AG04450 (cell line): Measurements from ENCODE around the gene KRTAP2-3. TPM values are rescaled to one million over a fixed set of nuclear protein-coding genes. Genes with fewer than 3 reads are reported as not detected.

Experiments used
- CTCF ChIA-PET: fragments of 300-600, 350-600 bp; formaldehyde crosslinking; extraction: SDS; loops from one replicate; lab custom pipeline; 2022; ENCODE audit warnings: antibody characterized with exemption, inconsistent platforms; lab: Charles Lee
- POLR2A ChIA-PET: fragments of 350-600 bp; formaldehyde crosslinking; extraction: SDS; loops from one replicate; lab custom pipeline; 2021; ENCODE audit warnings: antibody characterized with exemption, inconsistent platforms; lab: Yijun Ruan, JAX
- DNase-seq: peaks from one replicate; pipeline ENCODE4 v3.0.0-alpha.2; 2011; ENCODE audit warnings: low read depth, low spot score
- H3K27ac ChIP-seq: one replicate; pipeline ENCODE4 v1.5.1; 2012; ENCODE audit warnings: low read depth, low read length, control low read depth
- H3K27me3 ChIP-seq: one replicate; pipeline ENCODE4 v1.6.0; 2012; ENCODE audit warnings: low read length; ENCODE audit not compliant: control insufficient read depth, insufficient read depth
- H3K4me3 ChIP-seq: 2 replicates; pipeline ENCODE4 v1.5.1; 2011; ENCODE audit warnings: mild to moderate bottlenecking, low read depth, low read length, control low read depth
- H3K9me3 ChIP-seq: 2 replicates; pipeline ENCODE4 v1.5.1; 2012; ENCODE audit warnings: low read length; ENCODE audit not compliant: control insufficient read depth, insufficient read depth
- polyA plus RNA-seq: library from polyadenylated mRNA; depleted of rRNA; stranded (reverse); fragments of >200 nt; gene quantifications from 2 replicates; pipeline ENCODE4 v1.2.3, GENCODE V29; 2011
- TF ChIP-seq, protein P1 (sequence below): IDR thresholded peaks from 2 replicates; pipeline ENCODE4 v1.5.1; 2011; ENCODE audit warnings: low read depth, low read length, control low read depth, inconsistent platforms

KRTAP2-3 gene
- polyA plus RNA-seq, 1 experiment, result 1.3 TPM

GRCh38 chr17:41016578-41017215, 43.2 kb downstream of the KRTAP2-3 start:
- TF ChIP-seq, protein P1, sequence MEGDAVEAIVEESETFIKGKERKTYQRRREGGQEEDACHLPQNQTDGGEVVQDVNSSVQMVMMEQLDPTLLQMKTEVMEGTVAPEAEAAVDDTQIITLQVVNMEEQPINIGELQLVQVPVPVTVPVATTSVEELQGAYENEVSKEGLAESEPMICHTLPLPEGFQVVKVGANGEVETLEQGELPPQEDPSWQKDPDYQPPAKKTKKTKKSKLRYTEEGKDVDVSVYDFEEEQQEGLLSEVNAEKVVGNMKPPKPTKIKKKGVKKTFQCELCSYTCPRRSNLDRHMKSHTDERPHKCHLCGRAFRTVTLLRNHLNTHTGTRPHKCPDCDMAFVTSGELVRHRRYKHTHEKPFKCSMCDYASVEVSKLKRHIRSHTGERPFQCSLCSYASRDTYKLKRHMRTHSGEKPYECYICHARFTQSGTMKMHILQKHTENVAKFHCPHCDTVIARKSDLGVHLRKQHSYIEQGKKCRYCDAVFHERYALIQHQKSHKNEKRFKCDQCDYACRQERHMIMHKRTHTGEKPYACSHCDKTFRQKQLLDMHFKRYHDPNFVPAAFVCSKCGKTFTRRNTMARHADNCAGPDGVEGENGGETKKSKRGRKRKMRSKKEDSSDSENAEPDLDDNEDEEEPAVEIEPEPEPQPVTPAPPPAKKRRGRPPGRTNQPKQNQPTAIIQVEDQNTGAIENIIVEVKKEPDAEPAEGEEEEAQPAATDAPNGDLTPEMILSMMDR, result no peak
- no peak for DNase-seq
- Histone ChIP-seq H3K27ac (no peak overlapping the region), H3K9me3 (no peaks in the 10 kb centered on the region), H3K27me3 (no peaks in the 10 kb centered on the region), H3K4me3 (no peak overlapping the region)
- ChIA-PET CTCF (no interaction called here), POLR2A (no interaction called here)

DNA sequence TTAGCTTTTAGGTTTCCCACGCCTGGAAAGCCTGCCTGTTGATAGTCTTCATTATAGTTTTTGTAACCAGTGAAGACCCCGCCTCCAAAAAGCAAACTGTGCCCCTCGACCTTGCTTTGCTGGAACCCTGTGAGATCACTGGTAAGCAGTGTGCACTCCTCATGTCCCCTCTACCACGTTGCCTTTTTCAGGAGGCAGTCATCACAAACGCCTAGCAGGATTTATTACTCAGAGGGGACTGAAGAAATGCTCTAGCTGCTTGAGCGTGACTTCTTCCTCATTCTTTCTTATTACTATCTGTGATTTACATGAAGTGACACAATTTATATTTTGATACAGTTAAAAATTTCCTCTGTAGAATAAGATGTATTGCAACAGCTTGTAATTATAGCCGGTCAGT, 44.5 kb downstream of the KRTAP2-3 start:
- H3K27me3 ChIP-seq, result no peaks in the 10 kb centered on the region
- DNase-seq, result no peak
- ChIA-PET CTCF (interaction anchor here (0.7 kb wide), 1 partner anchor 534 kb away, joined by 3 read pairs; no protein-coding TSS in a partner anchor), POLR2A (no interaction called here)
- H3K27ac ChIP-seq, result no peak overlapping the region
- TF ChIP-seq, protein P1, result no peak
- H3K9me3 ChIP-seq, result no peaks in the 10 kb centered on the region
- H3K4me3 ChIP-seq, result no peak overlapping the region

DNA sequence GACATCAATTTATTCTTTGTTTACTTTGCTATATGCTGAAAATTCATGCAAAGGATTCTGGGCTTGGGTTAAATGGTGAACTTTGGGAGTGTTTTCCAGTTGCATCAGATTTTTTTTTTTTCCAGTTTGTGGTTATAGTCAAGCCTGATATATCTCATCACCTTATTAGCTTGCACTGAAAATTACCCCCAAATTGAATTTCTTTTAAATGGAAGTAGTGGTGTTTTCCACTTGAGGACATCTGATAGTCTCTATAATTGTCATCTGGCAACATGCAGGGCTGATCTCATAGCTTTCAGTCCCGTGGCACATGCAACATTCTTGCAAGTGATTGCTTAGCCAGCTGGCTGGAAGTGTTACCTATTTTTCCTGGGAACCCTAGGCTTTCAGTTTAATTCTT, 46.3 kb downstream of the KRTAP2-3 start:
- H3K27me3 ChIP-seq, result no peaks in the 10 kb centered on the region
- DNase-seq, result peak; percentile 13
- CTCF ChIA-PET, result no interaction called here
- POLR2A ChIA-PET, result no interaction called here
- no peak overlapping the region for H3K4me3 ChIP-seq
- no peaks in the 10 kb centered on the region for H3K9me3 ChIP-seq
- TF ChIP-seq, protein P1, result no peak
- H3K27ac ChIP-seq, result no peak overlapping the region

GRCh38 chr17:41013181-41013580, 46.7 kb downstream of the KRTAP2-3 start:
- DNase-seq, result no peak
- H3K4me3 ChIP-seq, result no peak overlapping the region
- ChIA-PET CTCF (no interaction called here), POLR2A (no interaction called here)
- no peak overlapping the region for H3K27ac ChIP-seq
- no peaks in the 10 kb centered on the region for H3K27me3 ChIP-seq
- no peaks in the 10 kb centered on the region for H3K9me3 ChIP-seq
- TF ChIP-seq, protein P1, result no peak

- ChIA-PET POLR2A (no interaction called here), CTCF (no interaction called here)
- H3K27me3 ChIP-seq, result no peaks in the 10 kb centered on the region
- DNase-seq, result no peak
- no peak overlapping the region for H3K27ac ChIP-seq
- TF ChIP-seq, protein P1, result no peak
- no peak overlapping the region for H3K4me3 ChIP-seq
- H3K9me3 ChIP-seq, result no peaks in the 10 kb centered on the region
These were observed 47.4 kb downstream of the KRTAP2-3 start for GRCh38 chr17:41012326-41013120.
